NCI-H2107 (cell line): Measurements from ENCODE around the gene CHN1.

Experiments
- DNase-seq: peaks from one replicate; lab custom pipeline; 2025; lab: John Stamatoyannopoulos, UW

The CHN1 gene

DNA sequence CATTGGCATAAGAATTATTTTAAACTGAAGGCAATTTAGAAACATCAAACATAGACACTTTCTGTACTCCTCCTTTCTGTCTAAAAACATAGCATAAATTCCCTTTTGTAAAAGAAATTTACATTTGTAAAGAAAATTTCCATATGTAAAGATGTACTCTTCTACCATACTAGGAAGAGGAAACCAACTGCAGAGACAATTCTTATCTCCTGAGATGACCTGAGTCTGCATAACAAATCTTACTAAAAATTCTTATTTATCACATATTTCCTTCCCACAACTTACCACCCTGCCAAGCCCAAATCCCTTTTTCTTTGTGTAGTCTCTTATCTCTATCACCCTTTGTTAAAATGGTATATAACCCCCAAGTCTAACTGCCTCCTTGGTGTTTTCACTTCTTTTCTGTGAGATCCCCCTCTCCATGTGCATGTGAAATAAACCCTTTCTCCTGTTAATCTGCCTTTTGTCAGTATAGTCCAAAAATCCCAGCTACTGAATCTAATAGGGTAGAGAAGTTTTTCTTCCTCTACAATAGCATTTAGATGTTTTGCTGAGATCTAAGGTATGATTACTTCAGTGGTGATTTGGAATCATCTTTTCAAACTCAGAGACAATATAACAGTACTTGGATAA is 81.0 kb downstream of the CHN1 start:
- no peak for DNase-seq

DNA sequence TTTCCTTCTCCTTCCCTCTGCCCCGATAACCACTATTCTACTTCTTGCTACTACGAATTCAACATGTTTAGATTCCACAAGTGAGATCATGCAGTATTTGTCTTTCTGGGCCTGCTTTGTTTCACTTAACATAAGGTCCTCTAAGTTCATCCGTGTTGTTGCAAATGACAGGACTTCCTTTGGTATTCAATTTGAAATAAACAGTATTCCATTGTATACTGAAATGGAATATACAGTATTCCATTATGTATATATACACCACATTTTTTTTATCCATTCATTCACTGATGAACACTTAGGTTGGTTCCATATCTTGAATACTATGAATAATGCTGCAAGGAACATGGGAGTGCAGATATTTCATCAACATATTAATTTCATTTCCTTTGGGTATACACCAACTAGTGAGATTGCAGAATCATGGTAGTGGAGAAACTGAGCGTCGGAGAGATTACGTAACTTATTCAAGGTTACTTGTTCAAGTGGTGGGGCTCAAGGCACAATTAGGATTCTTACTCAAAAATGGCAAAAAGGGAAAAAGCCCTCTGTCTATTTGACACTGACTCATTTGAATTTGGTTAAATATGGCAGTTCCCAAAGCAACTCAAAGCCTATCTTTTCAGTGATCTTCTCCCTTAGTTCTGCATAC is 85.1 kb downstream of the CHN1 start:
- DNase-seq = no peak

DNA sequence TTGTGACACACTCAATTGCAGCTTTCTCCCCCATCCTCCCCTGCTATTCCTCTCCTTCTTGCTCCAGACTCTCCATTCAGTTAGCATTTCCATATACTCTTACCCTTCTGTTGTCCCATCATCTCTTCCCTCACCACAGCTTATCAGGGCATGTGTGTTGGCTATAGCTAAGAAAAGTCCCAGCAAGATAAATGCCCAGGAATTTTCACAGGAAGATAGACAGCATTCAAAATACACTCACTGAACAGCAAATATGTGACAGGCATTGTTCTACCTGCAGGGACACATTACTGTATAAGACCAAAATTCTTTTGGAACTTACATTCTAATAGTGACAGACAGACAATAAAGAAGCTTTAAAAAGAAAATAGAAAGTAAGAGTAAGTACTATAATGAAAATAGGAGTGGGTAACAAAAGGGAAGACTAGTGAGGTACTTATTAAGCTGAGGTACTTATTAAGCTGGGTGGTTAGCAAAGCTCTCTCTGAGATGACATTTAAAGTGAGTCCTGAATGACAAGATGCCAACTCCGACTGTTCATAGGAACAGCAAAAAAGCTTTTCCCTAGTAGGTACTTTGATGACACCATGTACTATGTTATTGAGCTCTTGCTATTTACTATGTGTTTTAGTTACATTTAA is 86.2 kb downstream of the CHN1 start:
- DNase-seq = no peak

- no peak for DNase-seq
Observed at GRCh38 chr2:174916270-174916930, 88.8 kb downstream of the CHN1 start.

- DNase-seq = no peak
Observed at GRCh38 chr2:174914853-174915760, 90.1 kb downstream of the CHN1 start.

DNA sequence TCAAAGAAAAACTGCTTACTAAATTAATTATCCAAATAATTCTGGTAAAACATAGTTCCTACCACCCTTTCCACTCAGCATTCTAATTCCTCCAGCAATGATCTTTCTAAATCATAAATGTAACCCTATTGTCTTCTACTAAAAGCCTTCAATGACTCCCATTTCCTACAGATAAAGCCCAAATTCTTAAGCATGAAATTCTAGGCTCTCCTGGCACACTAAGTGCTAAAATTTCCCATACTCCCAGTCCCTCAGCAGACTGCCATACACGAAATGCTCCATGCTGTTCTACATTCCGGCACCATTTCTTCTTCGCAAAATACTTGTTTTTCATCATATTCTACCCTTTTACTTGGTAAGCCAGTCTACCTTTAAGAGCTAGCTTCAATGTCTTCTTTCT is 96.9 kb downstream of the CHN1 start:
- no peak for DNase-seq

- DNase-seq = no peak
Observed at GRCh38 chr2:174903264-174903556, 102.0 kb downstream of the CHN1 start.

- no peak for DNase-seq
Observed at GRCh38 chr2:174902506-174903263, 102.5 kb downstream of the CHN1 start.

- DNase-seq = no peak
Observed at GRCh38 chr2:174901075-174901474, 104.1 kb downstream of the CHN1 start.

DNA sequence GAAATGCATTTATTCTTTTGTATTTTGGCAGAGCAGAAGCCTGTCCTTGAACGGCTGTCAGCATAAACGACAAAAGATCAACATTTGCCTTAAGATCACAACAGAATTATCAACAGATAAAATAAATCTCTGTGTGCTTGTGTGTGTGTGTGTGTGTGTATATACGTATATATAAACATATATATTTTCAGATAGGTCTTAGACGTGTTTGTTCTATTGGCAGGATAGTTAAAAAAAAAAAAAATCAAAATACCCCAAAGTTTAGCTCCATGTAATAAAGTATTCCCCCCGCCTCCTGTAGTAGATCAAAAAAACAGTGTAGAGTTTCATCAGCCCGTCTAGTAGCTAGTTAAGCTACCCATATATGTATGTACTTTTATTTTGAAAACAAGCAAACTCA is 107.9 kb downstream of the CHN1 start:
- DNase-seq = no peak

- no peak for DNase-seq
Observed at GRCh38 chr2:174893018-174893417, 112.2 kb downstream of the CHN1 start.

DNA sequence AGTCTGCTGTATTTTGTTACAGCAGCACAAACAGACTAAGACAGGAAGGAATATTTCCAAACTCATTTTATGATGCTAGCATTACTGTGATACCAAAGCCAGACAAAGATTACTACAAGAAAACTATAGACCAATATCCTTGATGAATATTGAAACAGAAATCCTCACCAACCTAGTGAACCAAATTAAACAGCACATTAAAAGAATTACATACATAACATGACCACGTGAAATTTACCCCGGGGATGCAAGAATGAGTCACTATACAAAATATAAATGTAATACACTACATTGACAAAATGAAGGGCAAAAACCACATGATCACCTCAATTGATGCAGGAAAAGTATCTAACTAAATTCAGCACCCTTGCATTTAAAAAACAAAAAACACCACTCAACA is 112.6 kb downstream of the CHN1 start:
- DNase-seq = no peak

- DNase-seq = no peak
Observed at GRCh38 chr2:174888646-174889271, 116.4 kb downstream of the CHN1 start.

- DNase-seq = no peak
Observed at GRCh38 chr2:174888146-174888545, 117.0 kb downstream of the CHN1 start.

GRCh38 chr2:174882416-174882815 is 122.8 kb downstream of the CHN1 start:
- no peak for DNase-seq

- DNase-seq = no peak
Observed at GRCh38 chr2:174881678-174882077, 123.5 kb downstream of the CHN1 start.

GRCh38 chr2:174878537-174879147 is 126.5 kb downstream of the CHN1 start:
- DNase-seq = peak; percentile 70

DNA sequence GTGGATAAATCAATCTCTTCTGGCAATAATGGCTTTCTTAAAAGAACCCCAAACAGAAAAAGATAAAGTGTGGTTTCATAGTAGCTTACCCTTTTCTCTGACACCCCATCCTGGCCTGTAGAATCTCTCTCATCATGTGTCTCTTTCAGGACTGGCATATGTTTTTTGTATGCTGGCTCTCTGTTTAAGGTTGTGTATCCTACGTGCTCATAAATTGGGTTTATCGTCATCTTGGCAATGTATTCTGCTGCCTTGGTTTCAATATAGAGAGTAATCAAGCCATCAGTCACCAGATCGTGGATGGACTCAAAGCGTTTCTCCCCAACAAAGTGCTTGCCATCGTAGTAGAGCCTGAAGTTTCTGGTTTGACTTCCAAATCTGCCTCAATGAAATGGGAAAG is 127.4 kb downstream of the CHN1 start:
- no peak for DNase-seq

DNA sequence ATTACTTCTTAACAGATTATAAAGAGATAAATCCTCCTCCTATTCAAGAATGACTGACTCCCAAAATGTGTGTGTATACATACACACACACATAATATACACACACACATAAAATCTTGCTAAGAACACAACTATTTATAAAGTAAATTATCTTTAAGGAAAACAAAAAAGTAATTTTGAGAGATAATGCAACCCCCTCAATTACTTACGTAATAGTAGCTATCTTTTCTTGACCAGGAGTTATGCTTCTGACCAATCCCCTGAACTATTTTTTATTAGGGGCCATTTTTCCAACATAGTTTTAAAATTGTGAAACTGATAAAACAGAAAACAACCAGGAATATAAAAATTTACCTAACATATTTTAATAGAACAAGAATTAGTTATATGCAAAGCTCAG is 127.9 kb downstream of the CHN1 start:
- DNase-seq = no peak

- no peak for DNase-seq
Observed at GRCh38 chr2:174874085-174874484, 131.1 kb downstream of the CHN1 start.

DNA sequence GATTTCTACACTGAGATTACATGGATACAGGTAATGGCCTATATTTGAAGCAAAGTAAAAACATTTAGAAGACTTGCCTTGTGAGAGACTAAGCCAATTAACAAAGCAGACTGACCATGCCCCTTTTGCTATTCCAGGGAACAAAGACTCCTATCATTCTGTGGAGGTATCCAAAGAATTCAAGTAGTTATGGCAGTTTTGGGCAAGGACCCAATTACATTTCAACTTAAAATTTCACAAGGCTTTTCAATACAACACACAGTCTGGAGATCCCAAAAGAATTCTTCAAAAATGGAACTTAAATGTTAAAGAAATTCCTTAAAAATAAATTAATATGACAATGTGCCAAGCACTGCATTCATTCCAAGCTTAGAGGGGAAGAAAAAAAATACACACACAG is 131.7 kb downstream of the CHN1 start:
- DNase-seq = no peak
